HepG2 (cell line): ENCODE data around the gene AMBRA1. TPM values are rescaled to one million over a fixed set of nuclear protein-coding genes. Genes with fewer than 3 reads are reported as not detected.
A peak's percentile ranks its signal among the peaks of the same experiment; 100 is the strongest.

ENCODE experiments used
- AKNA ChIP-seq: sonication (generic); formaldehyde crosslinking; IDR thresholded peaks from 2 replicates; pipeline ENCODE4 v1.4.0; 2020; ENCODE audit warnings: missing genetic modification reagents, borderline replicate concordance
- CBX2 ChIP-seq, 2 experiments: fragments of 200-600 bp in 1 of 2; sonication (generic); formaldehyde crosslinking in 1 of 2; IDR thresholded peaks; 2 replicates each; pipeline versions ENCODE4 v1.7.0 to v1.8.1; 2018 to 2022; ENCODE audit warnings: low read depth in 2 of 2, low read length in 1 of 2, mild to moderate bottlenecking in 1 of 2, missing genetic modification reagents in 1 of 2
- CC2D1A ChIP-seq: sonication (generic); formaldehyde crosslinking; IDR thresholded peaks from 2 replicates; pipeline ENCODE4 v1.8.1; 2023; ENCODE audit warnings: mild to moderate bottlenecking, missing genetic modification reagents
- EEA1 ChIP-seq: sonication (generic); formaldehyde crosslinking; IDR thresholded peaks from 2 replicates; pipeline ENCODE4 v1.5.1; 2020; ENCODE audit warnings: mild to moderate bottlenecking, missing genetic modification reagents, borderline replicate concordance
- IKZF4 ChIP-seq: sonication (generic); formaldehyde crosslinking; IDR thresholded peaks from 2 replicates; pipeline ENCODE4 v1.5.1; 2020; ENCODE audit warnings: borderline replicate concordance, mild to moderate bottlenecking, low read depth, missing genetic modification reagents; ENCODE audit errors: not compliant biosample characterization
- MATR3 ChIP-seq: sonication (generic); formaldehyde crosslinking; IDR thresholded peaks from 2 replicates; pipeline ENCODE4 v1.4.0; 2020; ENCODE audit warnings: missing genetic modification reagents
- NBN ChIP-seq: fragments of 450-650 bp; conservative IDR thresholded peaks from 2 replicates; pipeline ENCODE4 v1.6.1; 2017
- NFE2L2 ChIP-seq: fragments of 150-350 bp; IDR thresholded peaks from 2 replicates; pipeline ENCODE4 v1.6.1; 2014; ENCODE audit warnings: low read length
- NR2F2 ChIP-seq: IDR thresholded peaks from 2 replicates; pipeline ENCODE4 v1.6.1; 2012; ENCODE audit warnings: low read depth, inconsistent platforms, borderline replicate concordance
- RBFOX2 ChIP-seq: fragments of 200-400 bp; formaldehyde crosslinking; IDR thresholded peaks from 2 replicates; pipeline ENCODE4 v1.6.1; 2017; ENCODE audit warnings: low read depth, mild to moderate bottlenecking, low read length
- SOX5 ChIP-seq: IDR thresholded peaks from 2 replicates; pipeline ENCODE4 v1.6.1; 2016; ENCODE audit warnings: borderline replicate concordance
- SP140L ChIP-seq: sonication (generic); formaldehyde crosslinking; IDR thresholded peaks from 2 replicates; pipeline ENCODE4 v1.4.0; 2020; ENCODE audit warnings: missing genetic modification reagents, borderline replicate concordance
- ZNF841 ChIP-seq: sonication (generic); formaldehyde crosslinking; IDR thresholded peaks from 2 replicates; pipeline ENCODE4 v1.8.1; 2023; ENCODE audit warnings: missing genetic modification reagents, borderline replicate concordance
- polyA plus RNA-seq, 8 experiments: library from polyadenylated mRNA; depleted of rRNA in 3 of 8; stranded (reverse) in 7 of 8; unstranded in 1 of 8; fragments of >200 nt; fragmentation: Illumina TruSeq in 4 of 8; extraction: Trizol in 4 of 8; gene quantifications; 2 replicates each; pipeline versions ENCODE4 v1.2.1 to v1.2.3, GENCODE V29; 2011 to 2016; ENCODE audit warnings: low read depth in 4 of 8, missing spikeins in 1 of 8, mixed read lengths in 1 of 8; ENCODE audit not compliant: insufficient read depth in 1 of 8
- total RNA-seq, 5 experiments: library from RNA; depleted of rRNA; stranded (reverse); fragments of >200 nt; fragmentation: Illumina TruSeq; extraction: Trizol; gene quantifications; 2 replicates each; pipeline ENCODE4 v1.2.3, GENCODE V29; 2016; ENCODE audit warnings: low read depth in 1 of 5
- TF ChIP-seq, protein P1 (sequence below): sonication (generic); formaldehyde crosslinking; IDR thresholded peaks from 2 replicates; pipeline ENCODE4 v1.5.0; 2020; ENCODE audit warnings: missing genetic modification reagents
- TF ChIP-seq, protein P2 (sequence below): sonication (generic); formaldehyde crosslinking; conservative IDR thresholded peaks from 2 replicates; pipeline ENCODE4 v1.4.0; 2020; ENCODE audit warnings: missing genetic modification reagents
- TF ChIP-seq, protein P3 (sequence below): sonication (generic); formaldehyde crosslinking; conservative IDR thresholded peaks from 2 replicates; pipeline ENCODE4 v1.8.0; 2022; ENCODE audit warnings: missing genetic modification reagents
- TF ChIP-seq, protein P4 (sequence below): sonication (generic); formaldehyde crosslinking; IDR thresholded peaks from 2 replicates; pipeline ENCODE4 v1.8.0; 2022; ENCODE audit warnings: missing genetic modification reagents, mild to moderate bottlenecking, moderate library complexity, borderline replicate concordance

AMBRA1 gene
- total and polyA plus RNA-seq, 2 of the 13 experiments (the other 11 are each of a cell fraction or from before 2014, with no cell fraction given), result 15.7 to 26.0 TPM

DNA sequence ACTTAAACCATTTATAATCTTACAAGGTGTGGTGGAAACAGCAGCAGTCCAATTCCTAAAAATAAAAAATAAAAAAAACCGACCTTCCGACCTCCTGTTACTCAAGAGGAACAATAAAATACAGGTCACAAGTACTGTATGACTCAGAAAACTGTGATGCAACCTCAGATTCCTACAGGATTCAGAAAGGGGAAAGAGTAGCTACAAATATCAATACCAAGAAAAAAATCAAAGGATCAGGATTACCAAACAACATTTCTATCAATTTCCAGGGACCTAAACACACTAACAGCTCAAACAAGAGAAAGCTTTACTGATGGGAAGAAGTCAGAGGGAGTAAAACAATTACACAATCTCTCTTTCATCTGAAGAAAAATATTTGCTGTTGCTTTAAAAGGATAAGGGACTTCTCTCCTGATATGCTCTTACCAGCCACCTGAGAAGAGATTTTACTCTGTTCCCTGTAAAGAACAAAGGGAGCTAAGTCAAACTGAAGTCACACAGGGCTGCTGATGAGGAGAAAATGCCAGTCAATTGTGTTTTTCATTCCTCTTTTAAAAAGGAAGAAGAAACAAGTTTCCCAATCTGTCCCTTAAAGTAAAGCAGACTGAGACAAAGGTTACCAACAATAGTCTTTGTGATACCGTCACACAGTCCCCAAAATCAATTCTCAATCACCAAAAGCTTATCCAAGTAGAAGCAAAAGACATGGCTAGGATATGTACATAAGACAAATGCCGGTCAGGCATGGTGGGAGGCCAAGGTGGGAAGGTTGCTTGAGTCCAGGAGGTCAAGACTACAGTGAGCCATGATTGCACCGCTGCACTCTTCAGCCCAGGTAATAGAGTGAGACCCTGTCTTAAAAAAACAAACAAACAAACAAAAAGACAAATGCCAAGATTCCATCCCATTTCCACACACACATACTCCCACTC lies 39.3 kb downstream of the AMBRA1 start (continued):
- TF ChIP-seq IKZF4 (CRISPR knock-in tag), result no peak
- TF ChIP-seq AKNA (CRISPR knock-in tag), result no peak; the same call in 1 of the 2 replicates
- no peak for TF ChIP-seq EEA1 (CRISPR knock-in tag)
- TF ChIP-seq, protein P1, sequence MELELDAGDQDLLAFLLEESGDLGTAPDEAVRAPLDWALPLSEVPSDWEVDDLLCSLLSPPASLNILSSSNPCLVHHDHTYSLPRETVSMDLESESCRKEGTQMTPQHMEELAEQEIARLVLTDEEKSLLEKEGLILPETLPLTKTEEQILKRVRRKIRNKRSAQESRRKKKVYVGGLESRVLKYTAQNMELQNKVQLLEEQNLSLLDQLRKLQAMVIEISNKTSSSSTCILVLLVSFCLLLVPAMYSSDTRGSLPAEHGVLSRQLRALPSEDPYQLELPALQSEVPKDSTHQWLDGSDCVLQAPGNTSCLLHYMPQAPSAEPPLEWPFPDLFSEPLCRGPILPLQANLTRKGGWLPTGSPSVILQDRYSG (CRISPR knock-in tag), result no peak
- TF ChIP-seq NBN, result no peak
- TF ChIP-seq SP140L (CRISPR knock-in tag), result no peak
- no peak for TF ChIP-seq MATR3 (CRISPR knock-in tag)
- TF ChIP-seq SOX5, result peak; percentile 98
- TF ChIP-seq NFE2L2, result no peak
- TF ChIP-seq ZNF841 (CRISPR knock-in tag), result no peak
- no peak for TF ChIP-seq RBFOX2
- no peak for TF ChIP-seq CBX2 (IDR thresholded peaks at IDR 0.05; ENCODE audit: low read depth, low read length)
- no peak for TF ChIP-seq CBX2 (CRISPR knock-in tag; IDR thresholded peaks at IDR 0.05; ENCODE audit: low read depth)
- TF ChIP-seq, protein P2, sequence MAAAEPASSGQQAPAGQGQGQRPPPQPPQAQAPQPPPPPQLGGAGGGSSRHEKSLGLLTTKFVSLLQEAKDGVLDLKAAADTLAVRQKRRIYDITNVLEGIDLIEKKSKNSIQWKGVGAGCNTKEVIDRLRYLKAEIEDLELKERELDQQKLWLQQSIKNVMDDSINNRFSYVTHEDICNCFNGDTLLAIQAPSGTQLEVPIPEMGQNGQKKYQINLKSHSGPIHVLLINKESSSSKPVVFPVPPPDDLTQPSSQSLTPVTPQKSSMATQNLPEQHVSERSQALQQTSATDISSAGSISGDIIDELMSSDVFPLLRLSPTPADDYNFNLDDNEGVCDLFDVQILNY (CRISPR knock-in tag), result no peak
- TF ChIP-seq CC2D1A (CRISPR knock-in tag), result no peak
- TF ChIP-seq, protein P3, sequence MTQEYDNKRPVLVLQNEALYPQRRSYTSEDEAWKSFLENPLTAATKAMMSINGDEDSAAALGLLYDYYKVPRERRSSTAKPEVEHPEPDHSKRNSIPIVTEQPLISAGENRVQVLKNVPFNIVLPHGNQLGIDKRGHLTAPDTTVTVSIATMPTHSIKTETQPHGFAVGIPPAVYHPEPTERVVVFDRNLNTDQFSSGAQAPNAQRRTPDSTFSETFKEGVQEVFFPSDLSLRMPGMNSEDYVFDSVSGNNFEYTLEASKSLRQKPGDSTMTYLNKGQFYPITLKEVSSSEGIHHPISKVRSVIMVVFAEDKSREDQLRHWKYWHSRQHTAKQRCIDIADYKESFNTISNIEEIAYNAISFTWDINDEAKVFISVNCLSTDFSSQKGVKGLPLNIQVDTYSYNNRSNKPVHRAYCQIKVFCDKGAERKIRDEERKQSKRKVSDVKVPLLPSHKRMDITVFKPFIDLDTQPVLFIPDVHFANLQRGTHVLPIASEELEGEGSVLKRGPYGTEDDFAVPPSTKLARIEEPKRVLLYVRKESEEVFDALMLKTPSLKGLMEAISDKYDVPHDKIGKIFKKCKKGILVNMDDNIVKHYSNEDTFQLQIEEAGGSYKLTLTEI (CRISPR knock-in tag), result no peak
- TF ChIP-seq NR2F2, result peak; percentile 96
- TF ChIP-seq, protein P4, sequence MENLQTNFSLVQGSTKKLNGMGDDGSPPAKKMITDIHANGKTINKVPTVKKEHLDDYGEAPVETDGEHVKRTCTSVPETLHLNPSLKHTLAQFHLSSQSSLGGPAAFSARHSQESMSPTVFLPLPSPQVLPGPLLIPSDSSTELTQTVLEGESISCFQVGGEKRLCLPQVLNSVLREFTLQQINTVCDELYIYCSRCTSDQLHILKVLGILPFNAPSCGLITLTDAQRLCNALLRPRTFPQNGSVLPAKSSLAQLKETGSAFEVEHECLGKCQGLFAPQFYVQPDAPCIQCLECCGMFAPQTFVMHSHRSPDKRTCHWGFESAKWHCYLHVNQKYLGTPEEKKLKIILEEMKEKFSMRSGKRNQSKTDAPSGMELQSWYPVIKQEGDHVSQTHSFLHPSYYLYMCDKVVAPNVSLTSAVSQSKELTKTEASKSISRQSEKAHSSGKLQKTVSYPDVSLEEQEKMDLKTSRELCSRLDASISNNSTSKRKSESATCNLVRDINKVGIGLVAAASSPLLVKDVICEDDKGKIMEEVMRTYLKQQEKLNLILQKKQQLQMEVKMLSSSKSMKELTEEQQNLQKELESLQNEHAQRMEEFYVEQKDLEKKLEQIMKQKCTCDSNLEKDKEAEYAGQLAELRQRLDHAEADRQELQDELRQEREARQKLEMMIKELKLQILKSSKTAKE (CRISPR knock-in tag), result no peak; the same call in 1 of the 2 replicates
